ENCODE measurements around the gene ACTR2. TPM values are rescaled to one million over a fixed set of nuclear protein-coding genes. Genes with fewer than 3 reads are reported as not detected.
A peak's percentile ranks its signal among the peaks of the same experiment; 100 is the strongest.

The ACTR2 gene
- total RNA-seq, 1 experiment from 2014 or later = 199 TPM

DNA sequence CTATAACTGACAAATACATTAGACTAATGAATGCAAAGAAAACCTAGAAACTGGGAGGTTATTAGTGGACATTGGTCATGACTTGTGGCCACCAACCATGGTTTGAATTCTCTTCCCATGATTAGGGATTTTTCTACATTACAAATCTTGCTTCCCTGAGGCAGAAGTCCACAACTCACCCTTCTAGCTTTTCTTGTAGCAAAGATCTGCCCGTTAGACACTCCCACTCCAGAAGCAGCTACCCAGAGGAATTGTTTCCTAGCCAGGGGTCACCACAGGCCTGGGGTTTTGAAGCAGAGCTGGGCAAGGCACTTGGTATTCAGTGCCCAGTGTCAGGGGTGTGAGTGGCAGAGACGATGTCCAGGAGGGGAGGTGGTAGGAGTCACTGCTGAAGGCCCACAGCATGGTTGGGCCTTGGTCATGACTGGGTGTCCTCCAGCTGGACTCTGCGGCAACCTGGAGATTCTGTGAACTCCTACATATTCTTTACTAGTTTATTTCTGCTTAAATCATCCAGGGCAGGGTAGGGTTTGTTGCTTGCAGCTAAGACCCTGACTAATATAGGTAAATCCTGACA, 54.9 kb downstream of the ACTR2 start:
- Histone ChIP-seq H3K4me1 (ENCODE audit: control insufficient read depth in 1 of 2, insufficient read depth in 2 of 2, low read length in 2 of 2) (no peaks in the 10 kb centered on the region), H3K9ac (ENCODE audit: low read length) (no peak overlapping the region), H3K27me3 (ENCODE audit: insufficient read depth, low read length) (no peaks in the 10 kb centered on the region), H3K36me3 (ENCODE audit: control insufficient read depth in 1 of 2, insufficient read depth in 2 of 2, low read length in 2 of 2) (no peaks in the 10 kb centered on the region), H3K27ac (ENCODE audit: low read depth, low read length) (no peak overlapping the region), H3K9me2 (ENCODE audit: insufficient read depth) (no peaks in the 10 kb centered on the region), H3K9me3 (ENCODE audit: control insufficient read depth in 1 of 2, insufficient read depth in 1 of 2, low read depth in 1 of 2, low read length in 2 of 2) (no peaks in the 10 kb centered on the region), H3K4me2 (ENCODE audit: low read length) (no peak overlapping the region), H3K4me3 (replicated peaks in 1 of 2; ENCODE audit: low read depth in 1 of 2, low read length in 2 of 2) (no peak overlapping the region), H3K79me2 (ENCODE audit: insufficient read depth, low read length) (no peaks in the 10 kb centered on the region), H2AFZ (ENCODE audit: low read depth, low read length, poor library complexity, severe bottlenecking) (no peak overlapping the region), H4K20me1 (ENCODE audit: insufficient read depth) (no peaks in the 10 kb centered on the region)
- ATAC-seq (no peak), DNase-seq (ENCODE audit: low read depth, low spot score) (no peak)
- CTCF ChIA-PET = interaction anchor here (1.0 kb wide), 1 partner anchor 17 kb away, joined by 3 read pairs; no protein-coding TSS in a partner anchor
- no TSS peak for BruUV-seq (replicated peaks)
- RAD21 ChIA-PET (ENCODE audit: low non-redundant PET in 1 of 2, low total read pairs in 2 of 2, uncharacterized antibody in 2 of 2, unreplicated experiment in 2 of 2) = no interaction called here
- TF ChIP-seq RAD21 (IDR thresholded peaks at IDR 0.05; ENCODE audit: low read depth) = 0 out of 2 replicates have a peak, but pooled peaks have one; percentile 19
- no peak for TF ChIP-seq ELF1 (IDR thresholded peaks at IDR 0.05; ENCODE audit: borderline replicate concordance, low read depth)
- POLR2A ChIA-PET = no interaction called here
- intact Hi-C loops (cut with micrococcal nuclease) = no loop called here

DNA sequence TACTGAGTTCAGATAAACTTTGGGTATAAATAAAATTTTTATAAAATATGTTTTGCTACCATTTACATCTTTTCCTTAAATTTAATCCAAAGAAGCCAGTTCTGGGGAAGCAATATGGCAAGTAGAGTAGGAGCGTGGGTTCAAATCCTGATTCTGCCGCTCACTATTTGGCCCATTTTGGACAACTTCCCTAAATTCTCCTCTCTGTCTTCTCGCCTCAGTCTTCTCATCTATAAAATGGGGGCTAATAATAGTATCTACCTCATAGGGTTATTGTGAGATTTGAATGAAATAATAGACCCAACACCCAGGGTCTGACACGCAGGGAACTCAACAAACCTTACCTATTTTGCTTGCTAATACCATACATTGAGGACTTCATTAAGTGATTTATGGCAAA, 59.7 kb downstream of the ACTR2 start:
- Histone ChIP-seq H3K4me2 (ENCODE audit: low read length) (no peak overlapping the region), H3K9me3 (ENCODE audit: control insufficient read depth in 1 of 2, insufficient read depth in 1 of 2, low read depth in 1 of 2, low read length in 2 of 2) (no peaks in the 10 kb centered on the region), H3K79me2 (ENCODE audit: insufficient read depth, low read length) (no peaks in the 10 kb centered on the region), H3K9me2 (ENCODE audit: insufficient read depth) (no peaks in the 10 kb centered on the region), H3K9ac (ENCODE audit: low read length) (no peak overlapping the region), H3K27ac (ENCODE audit: low read depth, low read length) (no peak overlapping the region), H4K20me1 (ENCODE audit: insufficient read depth) (no peaks in the 10 kb centered on the region), H3K27me3 (ENCODE audit: insufficient read depth, low read length) (no peaks in the 10 kb centered on the region), H3K4me3 (replicated peaks in 1 of 2; ENCODE audit: low read depth in 1 of 2, low read length in 2 of 2) (no peak overlapping the region), H3K36me3 (ENCODE audit: control insufficient read depth in 1 of 2, insufficient read depth in 2 of 2, low read length in 2 of 2) (no peaks in the 10 kb centered on the region), H2AFZ (ENCODE audit: low read depth, low read length, poor library complexity, severe bottlenecking) (no peak overlapping the region), H3K4me1 (ENCODE audit: control insufficient read depth in 1 of 2, insufficient read depth in 2 of 2, low read length in 2 of 2) (no peaks in the 10 kb centered on the region)
- DNase-seq (ENCODE audit: low read depth, low spot score) (no peak), ATAC-seq (no peak)
- ChIA-PET CTCF (no interaction called here), RAD21 (ENCODE audit: low non-redundant PET in 1 of 2, low total read pairs in 2 of 2, uncharacterized antibody in 2 of 2, unreplicated experiment in 2 of 2) (no interaction called here), POLR2A (no interaction called here)
- TF ChIP-seq SP1 (IDR thresholded peaks at IDR 0.05; ENCODE audit: low read depth) = no peak
- intact Hi-C loops (cut with micrococcal nuclease) = no loop called here
- no TSS peak for BruUV-seq (replicated peaks)
